ENCODE results near the gene ZCCHC14. TPM values are rescaled to one million over a fixed set of nuclear protein-coding genes. Genes with fewer than 3 reads are reported as not detected.

The ZCCHC14 gene
- total RNA-seq, 4 donors from 2014 or later: 23.0 to 70.0 (median 27.6) TPM

GRCh38 chr16:87540072-87540896, 47.5 kb upstream of the ZCCHC14 start:
- peak overlapping the region in 1 of 3 donors; percentile 56 for H3K27ac ChIP-seq
- no peak for DNase-seq
- no peak overlapping the region for H3K4me3 ChIP-seq (replicated peaks in 1 of 3)
- TF ChIP-seq CTCF (IDR thresholded peaks at IDR 0.05) (no peak), POLR2A (IDR thresholded peaks at IDR 0.05) (no peak)
- WGBS, 2 donors: 35 to 36% methylated on average over 19 to 20 of the region's 20 CpGs
- no peaks in the 10 kb centered on the region for H3K36me3 ChIP-seq
- no peaks in the 10 kb centered on the region for H3K4me1 ChIP-seq
- intact Hi-C loops (cut with DNase I): no loop called here
- no peaks in the 10 kb centered on the region for H3K9me3 ChIP-seq
- H3K27me3 ChIP-seq: no peaks in the 10 kb centered on the region

- Histone ChIP-seq H3K36me3 (no peaks in the 10 kb centered on the region), H3K4me3 (replicated peaks in 1 of 3) (no peak overlapping the region), H3K27me3 (no peaks in the 10 kb centered on the region), H3K9me3 (no peaks in the 10 kb centered on the region), H3K4me1 (no peaks in the 10 kb centered on the region), H3K27ac (no peak overlapping the region)
- DNase-seq: no peak
- intact Hi-C loops (cut with DNase I): no loop called here
- TF ChIP-seq CTCF (IDR thresholded peaks at IDR 0.05) (no peak), POLR2A (IDR thresholded peaks at IDR 0.05) (no peak)
- WGBS, 2 donors: 81 to 86% methylated on average over 11 of the region's 11 CpGs
Observed at GRCh38 chr16:87539113-87539512, 46.3 kb upstream of the ZCCHC14 start.

GRCh38 chr16:87538594-87538993, 45.8 kb upstream of the ZCCHC14 start:
- Histone ChIP-seq H3K4me1 (no peaks in the 10 kb centered on the region), H3K36me3 (no peaks in the 10 kb centered on the region), H3K27ac (no peak overlapping the region), H3K4me3 (replicated peaks in 1 of 3) (no peak overlapping the region), H3K9me3 (no peaks in the 10 kb centered on the region), H3K27me3 (no peaks in the 10 kb centered on the region)
- intact Hi-C loops (cut with DNase I): no loop called here
- TF ChIP-seq CTCF (IDR thresholded peaks at IDR 0.05): no peak
- 56 to 75% methylated on average over 11 of the region's 11 CpGs for WGBS, 2 donors
- no peak for DNase-seq

- Histone ChIP-seq H3K4me1 (no peaks in the 10 kb centered on the region), H3K36me3 (no peaks in the 10 kb centered on the region), H3K27me3 (no peaks in the 10 kb centered on the region), H3K27ac (no peak overlapping the region), H3K9me3 (no peaks in the 10 kb centered on the region), H3K4me3 (replicated peaks in 1 of 3) (no peak overlapping the region)
- 50 to 54% methylated on average over 4 of the region's 4 CpGs for WGBS, 2 donors
- intact Hi-C loops (cut with DNase I): no loop called here
- DNase-seq: no peak
- no peak for TF ChIP-seq CTCF (IDR thresholded peaks at IDR 0.05)
- no peak for TF ChIP-seq POLR2A (IDR thresholded peaks at IDR 0.05)
Observed at GRCh38 chr16:87538160-87538559, 45.3 kb upstream of the ZCCHC14 start.

- no peak for DNase-seq
Observed at GRCh38 chr16:87536795-87537142, 43.9 kb upstream of the ZCCHC14 start.

More at GRCh38 chr16:87536795-87537142, 43.9 kb upstream of the ZCCHC14 start:
- no peak overlapping the region for H3K4me3 ChIP-seq (replicated peaks in 1 of 3)
- no peak for TF ChIP-seq POLR2A (IDR thresholded peaks at IDR 0.05)
- TF ChIP-seq CTCF (IDR thresholded peaks at IDR 0.05): no peak
- no peak overlapping the region for H3K27ac ChIP-seq
- WGBS, 2 donors: 80 to 84% methylated on average over 10 of the region's 10 CpGs
- H3K27me3 ChIP-seq: no peaks in the 10 kb centered on the region
- intact Hi-C loops (cut with DNase I): no loop called here
- no peaks in the 10 kb centered on the region for H3K36me3 ChIP-seq
- H3K4me1 ChIP-seq: no peaks in the 10 kb centered on the region
- no peaks in the 10 kb centered on the region for H3K9me3 ChIP-seq
